ENCODE results near the gene ELMO1.

DNA sequence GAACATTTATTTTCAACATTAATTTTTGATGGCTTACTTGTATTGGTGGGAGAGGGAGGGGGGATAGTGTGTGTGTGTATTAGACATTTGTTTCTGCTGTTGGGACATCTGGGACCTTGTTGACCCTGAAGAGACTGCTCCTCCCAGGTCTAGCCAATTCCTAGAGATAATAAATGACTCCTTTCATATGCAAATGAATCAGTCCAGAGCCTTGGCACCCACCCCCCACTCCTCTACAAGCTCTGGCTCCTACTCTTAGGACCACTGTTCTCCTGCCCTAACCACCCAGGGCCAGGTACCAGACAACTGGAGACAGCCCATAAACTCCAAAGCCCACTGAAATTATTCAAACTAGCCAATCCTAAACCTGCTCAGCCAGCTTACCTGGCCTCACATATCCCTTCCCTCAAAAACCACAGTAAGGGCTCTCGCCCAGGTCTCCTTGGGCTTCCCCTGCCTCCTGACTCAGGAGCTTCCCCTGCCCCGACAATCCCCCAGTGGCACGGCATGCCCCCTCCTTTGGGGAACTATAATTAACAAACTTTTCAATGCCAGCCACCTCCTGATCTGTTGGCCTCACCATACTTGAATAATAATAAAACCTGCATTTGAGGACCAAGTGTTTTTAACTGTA is 233.3 kb downstream of the ELMO1 start:
- TF ChIP-seq, protein P1, sequence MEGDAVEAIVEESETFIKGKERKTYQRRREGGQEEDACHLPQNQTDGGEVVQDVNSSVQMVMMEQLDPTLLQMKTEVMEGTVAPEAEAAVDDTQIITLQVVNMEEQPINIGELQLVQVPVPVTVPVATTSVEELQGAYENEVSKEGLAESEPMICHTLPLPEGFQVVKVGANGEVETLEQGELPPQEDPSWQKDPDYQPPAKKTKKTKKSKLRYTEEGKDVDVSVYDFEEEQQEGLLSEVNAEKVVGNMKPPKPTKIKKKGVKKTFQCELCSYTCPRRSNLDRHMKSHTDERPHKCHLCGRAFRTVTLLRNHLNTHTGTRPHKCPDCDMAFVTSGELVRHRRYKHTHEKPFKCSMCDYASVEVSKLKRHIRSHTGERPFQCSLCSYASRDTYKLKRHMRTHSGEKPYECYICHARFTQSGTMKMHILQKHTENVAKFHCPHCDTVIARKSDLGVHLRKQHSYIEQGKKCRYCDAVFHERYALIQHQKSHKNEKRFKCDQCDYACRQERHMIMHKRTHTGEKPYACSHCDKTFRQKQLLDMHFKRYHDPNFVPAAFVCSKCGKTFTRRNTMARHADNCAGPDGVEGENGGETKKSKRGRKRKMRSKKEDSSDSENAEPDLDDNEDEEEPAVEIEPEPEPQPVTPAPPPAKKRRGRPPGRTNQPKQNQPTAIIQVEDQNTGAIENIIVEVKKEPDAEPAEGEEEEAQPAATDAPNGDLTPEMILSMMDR (IDR thresholded peaks at IDR 0.05) = no peak
- no peak for TF ChIP-seq POLR2AphosphoS5 (IDR thresholded peaks at IDR 0.05)
